ENCODE measurements around the gene NUB1.

Gene NUB1

GRCh38 chr7:151316896-151317295 is 24.7 kb upstream of the NUB1 start:
- Histone ChIP-seq H3K27ac (ENCODE audit: low read depth, low read length) (no peak overlapping the region), H3K36me3 (ENCODE audit: control insufficient read depth, low read length) (no peaks in the 10 kb centered on the region), H3K27me3 (ENCODE audit: control insufficient read depth, low read length) (no peaks in the 10 kb centered on the region), H3K4me1 (ENCODE audit: control insufficient read depth, low read length) (peaks cover 7% of the 10 kb centered on the region; the same call in 1 of the 2 replicates), H3F3A (ENCODE audit: control insufficient read depth, insufficient read depth) (peaks cover 6% of the 10 kb centered on the region; the same call in 1 of the 2 replicates), H3K9me3 (ENCODE audit: control insufficient read depth, insufficient read depth, low read length) (peaks cover 47% of the 10 kb centered on the region), H3K79me2 (ENCODE audit: control insufficient read depth, low read length) (no peaks in the 10 kb centered on the region), H4K20me1 (ENCODE audit: control insufficient read depth, insufficient read depth, low read depth, low read length) (no peaks in the 10 kb centered on the region), H3K4me2 (ENCODE audit: low read length) (no peak overlapping the region), H3K9me2 (replicated peaks; ENCODE audit: control insufficient read depth, low read length) (no peaks in the 10 kb centered on the region), H3K4me3 (ENCODE audit: low read length) (no peak overlapping the region)
- TF ChIP-seq EZH2phosphoT487 (IDR thresholded peaks at IDR 0.05; ENCODE audit: borderline replicate concordance, low read length) (no peak), CTCF (IDR thresholded peaks at IDR 0.05; ENCODE audit: low read depth, low read length, poor library complexity, severe bottlenecking) (no peak)

- no peaks in the 10 kb centered on the region for H3K36me3 ChIP-seq (ENCODE audit: control insufficient read depth, low read length)
- H3F3A ChIP-seq (ENCODE audit: control insufficient read depth, insufficient read depth): peaks cover 6% of the 10 kb centered on the region; the same call in 1 of the 2 replicates
Measured at GRCh38 chr7:151317936-151318335, 23.7 kb upstream of the NUB1 start.

GRCh38 chr7:151319189-151319588 is 22.4 kb upstream of the NUB1 start:
- Histone ChIP-seq H3K4me1 (ENCODE audit: control insufficient read depth, low read length) (peaks cover 7% of the 10 kb centered on the region; the same call in 1 of the 2 replicates), H3K9me3 (ENCODE audit: control insufficient read depth, insufficient read depth, low read length) (peaks cover 44% of the 10 kb centered on the region), H3K27ac (ENCODE audit: low read depth, low read length) (no peak overlapping the region), H3K27me3 (ENCODE audit: control insufficient read depth, low read length) (no peaks in the 10 kb centered on the region), H3K4me3 (ENCODE audit: low read length) (no peak overlapping the region), H4K20me1 (ENCODE audit: control insufficient read depth, insufficient read depth, low read depth, low read length) (no peaks in the 10 kb centered on the region), H3K79me2 (ENCODE audit: control insufficient read depth, low read length) (no peaks in the 10 kb centered on the region), H3K9me2 (replicated peaks; ENCODE audit: control insufficient read depth, low read length) (no peaks in the 10 kb centered on the region), H3K36me3 (ENCODE audit: control insufficient read depth, low read length) (no peaks in the 10 kb centered on the region), H3F3A (ENCODE audit: control insufficient read depth, insufficient read depth) (peaks cover 4% of the 10 kb centered on the region; the same call in 1 of the 2 replicates), H3K4me2 (ENCODE audit: low read length) (no peak overlapping the region)
- TF ChIP-seq CTCF (IDR thresholded peaks at IDR 0.05; ENCODE audit: low read depth, low read length, poor library complexity, severe bottlenecking) (no peak), EZH2phosphoT487 (IDR thresholded peaks at IDR 0.05; ENCODE audit: borderline replicate concordance, low read length) (no peak)

More at GRCh38 chr7:151317936-151318335, 23.7 kb upstream of the NUB1 start:
- Histone ChIP-seq H3K4me3 (ENCODE audit: low read length) (no peak overlapping the region), H3K9me2 (replicated peaks; ENCODE audit: control insufficient read depth, low read length) (no peaks in the 10 kb centered on the region), H4K20me1 (ENCODE audit: control insufficient read depth, insufficient read depth, low read depth, low read length) (no peaks in the 10 kb centered on the region), H3K27me3 (ENCODE audit: control insufficient read depth, low read length) (no peaks in the 10 kb centered on the region), H3K9me3 (ENCODE audit: control insufficient read depth, insufficient read depth, low read length) (peaks cover 44% of the 10 kb centered on the region), H3K27ac (ENCODE audit: low read depth, low read length) (no peak overlapping the region), H3K79me2 (ENCODE audit: control insufficient read depth, low read length) (no peaks in the 10 kb centered on the region), H3K4me1 (ENCODE audit: control insufficient read depth, low read length) (peaks cover 7% of the 10 kb centered on the region; the same call in 1 of the 2 replicates), H3K4me2 (ENCODE audit: low read length) (no peak overlapping the region)
- TF ChIP-seq CTCF (IDR thresholded peaks at IDR 0.05; ENCODE audit: low read depth, low read length, poor library complexity, severe bottlenecking) (no peak), EZH2phosphoT487 (IDR thresholded peaks at IDR 0.05; ENCODE audit: borderline replicate concordance, low read length) (no peak)
